Measurements from ENCODE around the gene TMEM221. TPM values are rescaled to one million over a fixed set of nuclear protein-coding genes. Genes with fewer than 3 reads are reported as not detected.
A peak's percentile ranks its signal among the peaks of the same experiment; 100 is the strongest.

TMEM221 gene
- total RNA-seq, 1 donor from 2014 or later: 0.52 TPM

DNA sequence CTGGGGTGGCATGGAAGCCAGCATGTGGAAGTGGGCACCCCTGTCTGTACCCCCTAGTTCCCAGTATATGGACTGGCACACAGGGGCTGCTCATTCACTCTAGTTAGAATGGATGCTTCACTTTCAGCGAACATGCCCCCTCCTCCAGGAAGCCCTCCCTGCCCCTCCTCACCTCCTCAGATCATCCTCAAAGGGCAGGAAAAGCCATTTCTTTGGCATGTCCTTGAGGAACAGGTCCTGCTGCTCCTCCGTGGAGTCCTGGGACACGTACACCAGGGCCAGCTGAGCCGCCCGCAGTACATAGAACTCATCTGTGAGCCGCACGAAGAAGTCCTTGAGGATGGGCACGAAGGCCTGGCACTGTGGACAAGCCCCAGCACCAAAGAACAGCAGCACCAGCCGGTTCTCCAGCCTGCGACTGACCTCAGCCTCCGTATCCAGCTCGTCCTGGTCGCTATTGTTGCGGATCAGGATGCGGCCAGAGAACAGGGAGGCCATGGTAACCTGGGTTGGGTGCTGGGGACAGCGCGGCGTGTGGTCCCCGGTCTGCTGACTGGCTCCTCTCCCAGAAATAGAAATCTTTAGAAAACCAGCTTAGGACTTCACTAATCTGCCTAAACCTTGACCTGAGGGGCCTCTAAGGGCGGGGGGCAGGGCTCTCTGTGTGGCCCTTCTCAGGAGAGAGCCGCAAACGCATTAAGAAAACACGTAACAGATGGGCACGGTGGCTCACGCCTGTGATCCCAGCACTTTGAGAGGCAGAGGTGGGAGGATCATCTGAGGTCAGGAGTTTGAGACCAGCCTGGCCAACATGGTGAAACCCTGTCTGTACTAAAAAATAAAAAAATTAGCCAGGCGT, 12.1 kb upstream of the TMEM221 start, which contains the start of gene NXNL1:
TSS of gene NXNL1 (minus strand) at position 555 of the 859 bp plus-strand sequence. CDS start at position 498, 57 bp downstream.
- Histone ChIP-seq H3K9me3 (ENCODE audit: control insufficient read depth in 3 of 3, low read length in 3 of 3) (no peaks in the 10 kb centered on the region), H3K9ac (ENCODE audit: low read depth in 1 of 3, low read length in 3 of 3) (no peak within 1 kb of the TSS), H3K27ac (ENCODE audit: low read depth, low read length) (no peak within 1 kb of the TSS), H3K27me3 (ENCODE audit: control insufficient read depth in 3 of 3, insufficient read depth in 3 of 3, low read length in 3 of 3) (peaks cover 23 to 43% (median 38%) of the 10 kb centered on the region in 3 donors), H3K4me1 (ENCODE audit: control insufficient read depth in 3 of 3, insufficient read depth in 3 of 3, low read length in 3 of 3) (peaks cover 0 to 3% (median 0%) of the 10 kb centered on the region in 3 donors), H3K4me3 (ENCODE audit: low read length in 3 of 3) (no peak within 1 kb of the TSS), H3K36me3 (ENCODE audit: control insufficient read depth in 3 of 3, insufficient read depth in 3 of 3, low read length in 3 of 3) (no peaks in the 10 kb centered on the region)

- H3K9ac ChIP-seq (ENCODE audit: low read depth in 1 of 3, low read length in 3 of 3): no peak overlapping the region
- H3K4me1 ChIP-seq (ENCODE audit: control insufficient read depth in 3 of 3, insufficient read depth in 3 of 3, low read length in 3 of 3): peaks cover 0 to 3% (median 0%) of the 10 kb centered on the region in 3 donors
- H3K27ac ChIP-seq (ENCODE audit: low read depth, low read length): no peak overlapping the region
- H3K36me3 ChIP-seq (ENCODE audit: control insufficient read depth in 3 of 3, insufficient read depth in 3 of 3, low read length in 3 of 3): no peaks in the 10 kb centered on the region
- no peak overlapping the region for H3K4me3 ChIP-seq (ENCODE audit: low read length in 3 of 3)
- H3K27me3 ChIP-seq (ENCODE audit: control insufficient read depth in 3 of 3, insufficient read depth in 3 of 3, low read length in 3 of 3): peaks cover 34 to 53% (median 47%) of the 10 kb centered on the region in 3 donors
- no peaks in the 10 kb centered on the region for H3K9me3 ChIP-seq (ENCODE audit: control insufficient read depth in 3 of 3, low read length in 3 of 3)
These were observed 10.5 kb upstream of the TMEM221 start for GRCh38 chr19:17458970-17459369.

- peaks cover 0 to 7% (median 0%) of the 10 kb centered on the region in 3 donors for H3K4me1 ChIP-seq (ENCODE audit: control insufficient read depth in 3 of 3, insufficient read depth in 3 of 3, low read length in 3 of 3)
- peaks cover 37 to 55% (median 50%) of the 10 kb centered on the region in 3 donors for H3K27me3 ChIP-seq (ENCODE audit: control insufficient read depth in 3 of 3, insufficient read depth in 3 of 3, low read length in 3 of 3)
These were observed 9.1 kb upstream of the TMEM221 start for GRCh38 chr19:17457616-17458015.

DNA sequence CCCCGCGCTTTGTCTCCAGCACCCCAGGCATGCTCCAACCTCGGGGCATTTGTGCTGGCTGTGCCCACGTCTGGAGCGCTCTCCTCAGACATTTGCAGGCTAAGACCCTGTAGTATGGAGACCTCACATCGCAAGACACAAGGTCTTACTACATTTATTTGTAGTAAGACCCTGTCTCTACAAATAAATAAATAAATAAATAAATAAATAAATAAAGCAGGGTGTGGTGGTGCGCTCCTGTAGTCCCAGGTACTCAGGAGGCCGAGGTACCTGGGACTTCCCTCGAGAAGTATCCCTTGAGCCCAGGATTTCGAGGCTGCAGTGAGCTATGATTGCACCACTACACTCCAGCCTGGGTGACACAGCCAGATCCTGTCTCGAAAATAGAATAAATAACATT, 7.7 kb upstream of the TMEM221 start:
- no peaks in the 10 kb centered on the region for H3K9me3 ChIP-seq (ENCODE audit: control insufficient read depth in 3 of 3, low read length in 3 of 3)
- H3K4me1 ChIP-seq (ENCODE audit: control insufficient read depth in 3 of 3, insufficient read depth in 3 of 3, low read length in 3 of 3): peaks cover 0 to 7% (median 0%) of the 10 kb centered on the region in 3 donors
- no peak overlapping the region for H3K4me3 ChIP-seq (ENCODE audit: low read length in 3 of 3)
- H3K36me3 ChIP-seq (ENCODE audit: control insufficient read depth in 3 of 3, insufficient read depth in 3 of 3, low read length in 3 of 3): no peaks in the 10 kb centered on the region
- H3K27ac ChIP-seq (ENCODE audit: low read depth, low read length): no peak overlapping the region
- no peak overlapping the region for H3K9ac ChIP-seq (ENCODE audit: low read depth in 1 of 3, low read length in 3 of 3)
- peaks cover 39 to 67% (median 53%) of the 10 kb centered on the region in 3 donors for H3K27me3 ChIP-seq (ENCODE audit: control insufficient read depth in 3 of 3, insufficient read depth in 3 of 3, low read length in 3 of 3)

More at GRCh38 chr19:17457616-17458015, 9.1 kb upstream of the TMEM221 start:
- H3K4me3 ChIP-seq (ENCODE audit: low read length in 3 of 3): no peak overlapping the region
- H3K27ac ChIP-seq (ENCODE audit: low read depth, low read length): no peak overlapping the region
- H3K9me3 ChIP-seq (ENCODE audit: control insufficient read depth in 3 of 3, low read length in 3 of 3): no peaks in the 10 kb centered on the region
- no peaks in the 10 kb centered on the region for H3K36me3 ChIP-seq (ENCODE audit: control insufficient read depth in 3 of 3, insufficient read depth in 3 of 3, low read length in 3 of 3)
- no peak overlapping the region for H3K9ac ChIP-seq (ENCODE audit: low read depth in 1 of 3, low read length in 3 of 3)

- Histone ChIP-seq H3K27me3 (ENCODE audit: control insufficient read depth in 3 of 3, insufficient read depth in 3 of 3, low read length in 3 of 3) (peaks cover 35 to 64% (median 49%) of the 10 kb centered on the region in 3 donors), H3K4me1 (ENCODE audit: control insufficient read depth in 3 of 3, insufficient read depth in 3 of 3, low read length in 3 of 3) (peaks cover 0 to 7% (median 0%) of the 10 kb centered on the region in 3 donors), H3K9ac (ENCODE audit: low read depth in 1 of 3, low read length in 3 of 3) (no peak overlapping the region), H3K27ac (ENCODE audit: low read depth, low read length) (no peak overlapping the region), H3K36me3 (ENCODE audit: control insufficient read depth in 3 of 3, insufficient read depth in 3 of 3, low read length in 3 of 3) (no peaks in the 10 kb centered on the region), H3K9me3 (ENCODE audit: control insufficient read depth in 3 of 3, low read length in 3 of 3) (no peaks in the 10 kb centered on the region), H3K4me3 (ENCODE audit: low read length in 3 of 3) (peak overlapping the region in 1 of 3 donors; percentile 6)
These were observed 7.0 kb upstream of the TMEM221 start for GRCh38 chr19:17455308-17456123.

DNA sequence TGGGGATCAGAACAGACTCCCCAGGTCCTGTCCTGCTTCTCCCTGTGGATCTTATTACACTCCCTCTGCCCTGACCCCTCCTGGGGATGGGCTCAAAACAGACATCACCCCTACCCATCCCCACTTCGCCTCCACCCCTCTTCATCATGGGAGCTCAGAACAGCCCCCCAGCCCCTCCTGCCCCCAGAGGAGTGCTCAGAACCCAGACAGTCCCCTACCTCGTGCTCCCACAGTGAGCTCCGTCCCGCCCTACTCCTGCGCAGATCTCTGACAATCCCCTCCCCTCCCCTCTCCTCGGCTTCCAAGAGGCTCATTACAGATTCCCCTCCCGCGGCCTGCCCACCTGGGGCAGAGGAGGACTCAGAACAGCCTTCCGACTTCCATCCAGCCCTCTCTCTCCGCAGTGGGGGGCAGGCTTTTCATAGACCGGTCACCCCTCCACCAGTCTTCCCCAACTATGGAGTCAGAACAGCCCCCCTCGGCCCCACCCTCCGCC, 6.2 kb upstream of the TMEM221 start:
- H3K27ac ChIP-seq (ENCODE audit: low read depth, low read length): no peak overlapping the region
- H3K9me3 ChIP-seq (ENCODE audit: control insufficient read depth in 3 of 3, low read length in 3 of 3): no peaks in the 10 kb centered on the region
- H3K36me3 ChIP-seq (ENCODE audit: control insufficient read depth in 3 of 3, insufficient read depth in 3 of 3, low read length in 3 of 3): no peaks in the 10 kb centered on the region
- H3K9ac ChIP-seq (ENCODE audit: low read depth in 1 of 3, low read length in 3 of 3): no peak overlapping the region
- peaks cover 37 to 56% (median 50%) of the 10 kb centered on the region in 3 donors for H3K27me3 ChIP-seq (ENCODE audit: control insufficient read depth in 3 of 3, insufficient read depth in 3 of 3, low read length in 3 of 3)
- H3K4me1 ChIP-seq (ENCODE audit: control insufficient read depth in 3 of 3, insufficient read depth in 3 of 3, low read length in 3 of 3): peaks cover 0 to 7% (median 0%) of the 10 kb centered on the region in 3 donors
- H3K4me3 ChIP-seq (ENCODE audit: low read length in 3 of 3): no peak overlapping the region

GRCh38 chr19:17451820-17452219, 3.4 kb upstream of the TMEM221 start:
- H3K4me3 ChIP-seq (ENCODE audit: low read length in 3 of 3): no peak overlapping the region
- no peaks in the 10 kb centered on the region for H3K36me3 ChIP-seq (ENCODE audit: control insufficient read depth in 3 of 3, insufficient read depth in 3 of 3, low read length in 3 of 3)
- H3K9ac ChIP-seq (ENCODE audit: low read depth in 1 of 3, low read length in 3 of 3): no peak overlapping the region
- H3K9me3 ChIP-seq (ENCODE audit: control insufficient read depth in 3 of 3, low read length in 3 of 3): no peaks in the 10 kb centered on the region
- no peak overlapping the region for H3K27ac ChIP-seq (ENCODE audit: low read depth, low read length)
- H3K27me3 ChIP-seq (ENCODE audit: control insufficient read depth in 3 of 3, insufficient read depth in 3 of 3, low read length in 3 of 3): peaks cover 37 to 46% (median 44%) of the 10 kb centered on the region in 3 donors
- H3K4me1 ChIP-seq (ENCODE audit: control insufficient read depth in 3 of 3, insufficient read depth in 3 of 3, low read length in 3 of 3): peaks cover 0 to 9% (median 0%) of the 10 kb centered on the region in 3 donors

DNA sequence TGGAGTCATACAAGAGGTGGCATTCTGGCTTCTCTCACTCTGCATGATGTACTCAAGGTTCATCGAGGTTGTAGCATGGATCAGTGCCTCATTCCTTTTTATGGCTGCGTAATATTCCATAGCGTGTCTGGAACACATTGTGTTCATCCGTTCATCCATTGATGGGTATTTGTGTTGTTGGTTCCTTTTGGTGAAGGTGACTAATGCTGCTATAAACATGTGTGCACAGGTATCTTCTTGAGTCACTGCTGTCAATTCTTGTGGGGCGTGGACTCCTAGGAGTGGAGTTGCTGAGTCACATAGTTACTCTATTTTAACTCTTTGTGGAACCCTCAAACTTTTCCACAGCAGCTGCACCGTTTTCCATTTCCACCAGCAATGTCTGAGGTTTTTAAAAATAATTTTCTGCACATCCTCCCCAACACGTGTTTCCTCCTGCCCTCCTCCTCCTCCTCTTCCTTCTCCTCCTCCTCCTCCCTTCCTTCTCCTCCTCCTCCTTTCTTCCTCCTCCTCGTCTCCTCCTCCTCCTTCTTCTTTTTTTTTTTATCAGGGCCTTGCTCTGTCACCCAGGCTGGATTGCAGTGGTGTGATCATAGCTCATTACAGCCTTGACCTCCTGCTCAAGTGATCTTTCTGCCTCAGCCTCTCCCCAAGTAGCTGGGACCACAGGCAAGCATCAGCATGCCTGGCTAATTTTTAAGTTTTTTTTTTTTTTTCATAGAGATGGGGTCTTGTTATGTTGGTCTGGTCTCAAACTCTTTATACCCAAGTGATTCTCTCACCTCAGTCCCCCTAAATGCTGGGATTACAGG, 2.0 kb upstream of the TMEM221 start:
- no peak overlapping the region for H3K4me3 ChIP-seq (ENCODE audit: low read length in 3 of 3)
- H3K9ac ChIP-seq (ENCODE audit: low read depth in 1 of 3, low read length in 3 of 3): no peak overlapping the region
- no peaks in the 10 kb centered on the region for H3K9me3 ChIP-seq (ENCODE audit: control insufficient read depth in 3 of 3, low read length in 3 of 3)
- no peak overlapping the region for H3K27ac ChIP-seq (ENCODE audit: low read depth, low read length)
- no peaks in the 10 kb centered on the region for H3K36me3 ChIP-seq (ENCODE audit: control insufficient read depth in 3 of 3, insufficient read depth in 3 of 3, low read length in 3 of 3)
- peaks cover 0 to 7% (median 0%) of the 10 kb centered on the region in 3 donors for H3K4me1 ChIP-seq (ENCODE audit: control insufficient read depth in 3 of 3, insufficient read depth in 3 of 3, low read length in 3 of 3)
- peaks cover 31 to 33% (median 32%) of the 10 kb centered on the region in 3 donors for H3K27me3 ChIP-seq (ENCODE audit: control insufficient read depth in 3 of 3, insufficient read depth in 3 of 3, low read length in 3 of 3)

- H3K27ac ChIP-seq (ENCODE audit: low read depth, low read length): no peak overlapping the region
- H3K4me1 ChIP-seq (ENCODE audit: control insufficient read depth in 3 of 3, insufficient read depth in 3 of 3, low read length in 3 of 3): peaks cover 0 to 2% (median 0%) of the 10 kb centered on the region in 3 donors
- H3K27me3 ChIP-seq (ENCODE audit: control insufficient read depth in 3 of 3, insufficient read depth in 3 of 3, low read length in 3 of 3): peaks cover 17 to 21% (median 21%) of the 10 kb centered on the region in 3 donors
- H3K4me3 ChIP-seq (ENCODE audit: low read length in 3 of 3): no peak overlapping the region
- H3K36me3 ChIP-seq (ENCODE audit: control insufficient read depth in 3 of 3, insufficient read depth in 3 of 3, low read length in 3 of 3): no peaks in the 10 kb centered on the region
- H3K9me3 ChIP-seq (ENCODE audit: control insufficient read depth in 3 of 3, low read length in 3 of 3): no peaks in the 10 kb centered on the region
- H3K9ac ChIP-seq (ENCODE audit: low read depth in 1 of 3, low read length in 3 of 3): peak overlapping the region in 1 of 3 donors; percentile 16
These were observed 751 bp downstream of the TMEM221 start for GRCh38 chr19:17447704-17448130.
